Hindlimb muscle (tissue), 1 donor: ENCODE measurements around the gene GPR176. TPM values are rescaled to one million over a fixed set of nuclear protein-coding genes. Genes with fewer than 3 reads are reported as not detected.
A peak's percentile ranks its signal among the peaks of the same experiment; 100 is the strongest.
"Not testable (repeated sequence)": the region's sequence is repeated elsewhere in the genome, so short reads cannot be mapped to it uniquely, and the experiment has no call there.

Experiments used
- DNase-seq: peaks from one replicate; pipeline ENCODE4 v3.0.0-alpha.2; 2013
- polyA plus RNA-seq: library from polyadenylated mRNA; unstranded; fragments of 120-200 nt; gene quantifications from one replicate; pipeline ENCODE4 v1.2.1, GENCODE V29; 2013; ENCODE audit not compliant: insufficient read length

Gene GPR176
- polyA plus RNA-seq, 1 donor, result 3.7 TPM

GRCh38 chr15:39935241-39935640 lies 15.2 kb upstream of the GPR176 start:
- no peak for DNase-seq

GRCh38 chr15:39934397-39935071 lies 14.5 kb upstream of the GPR176 start:
- DNase-seq, result peak; percentile 35

- no peak for DNase-seq
Measured at GRCh38 chr15:39931615-39932014, 11.5 kb upstream of the GPR176 start.

GRCh38 chr15:39926526-39926925 lies 6.5 kb upstream of the GPR176 start:
- no peak for DNase-seq

GRCh38 chr15:39925112-39925842 lies 5.2 kb upstream of the GPR176 start:
- no peak for DNase-seq

- no peak for DNase-seq
Measured at GRCh38 chr15:39924437-39924836, 4.4 kb upstream of the GPR176 start.

- DNase-seq, result no peak
Measured at GRCh38 chr15:39922462-39923092, 2.5 kb upstream of the GPR176 start.

GRCh38 chr15:39921274-39921638 lies 1.2 kb upstream of the GPR176 start:
- no peak for DNase-seq

- DNase-seq, result peak; percentile 86
Measured at GRCh38 chr15:39920510-39921273, 626 bp upstream of the GPR176 start.

GRCh38 chr15:39919411-39919747 lies 687 bp downstream of the GPR176 start:
- DNase-seq, result no peak

GRCh38 chr15:39918688-39919385 lies 1.2 kb downstream of the GPR176 start:
- no peak for DNase-seq

- no peak for DNase-seq
Measured at GRCh38 chr15:39914977-39915376, 5.1 kb downstream of the GPR176 start.

GRCh38 chr15:39909007-39909406 lies 11.1 kb downstream of the GPR176 start:
- DNase-seq, result no peak

GRCh38 chr15:39908186-39908585 lies 11.9 kb downstream of the GPR176 start:
- DNase-seq, result no peak

GRCh38 chr15:39907216-39907615 lies 12.8 kb downstream of the GPR176 start:
- no peak for DNase-seq

- no peak for DNase-seq
Measured at GRCh38 chr15:39904115-39904514, 16.0 kb downstream of the GPR176 start.

- no peak for DNase-seq
Measured at GRCh38 chr15:39898317-39898716, 21.7 kb downstream of the GPR176 start.

- no peak for DNase-seq
Measured at GRCh38 chr15:39896846-39897245, 23.2 kb downstream of the GPR176 start.

- DNase-seq, result no peak
Measured at GRCh38 chr15:39896101-39896500, 24.0 kb downstream of the GPR176 start.

- DNase-seq, result not testable (repeated sequence)
Measured at GRCh38 chr15:39893051-39893450, 27.0 kb downstream of the GPR176 start.

- no peak for DNase-seq
Measured at GRCh38 chr15:39892418-39892817, 27.6 kb downstream of the GPR176 start.

- no peak for DNase-seq
Measured at GRCh38 chr15:39890621-39891020, 29.4 kb downstream of the GPR176 start.

- no peak for DNase-seq
Measured at GRCh38 chr15:39889601-39890000, 30.5 kb downstream of the GPR176 start.
